K562 (cell line): Measurements from ENCODE around the gene AMH. TPM values are rescaled to one million over a fixed set of nuclear protein-coding genes. Genes with fewer than 3 reads are reported as not detected.
A peak's percentile ranks its signal among the peaks of the same experiment; 100 is the strongest.

Experiments
- ATF1 ChIP-seq, 2 experiments: fragments of 450-650 bp in 1 of 2; IDR thresholded peaks; 2 replicates each; pipeline ENCODE4 v1.6.1; 2016; ENCODE audit warnings: missing compliant biosample characterization in 1 of 2, missing genetic modification characterization in 1 of 2
- CBX1 ChIP-seq: sonication (generic); IDR thresholded peaks from 2 replicates; pipeline ENCODE4 v1.6.1; 2016; ENCODE audit warnings: antibody characterized with exemption, low read depth, mild to moderate bottlenecking
- CHCHD3 ChIP-seq: fragments of 250-450 bp; sonication (Bioruptor Pico); IDR thresholded peaks from 2 replicates; pipeline ENCODE4 v2.1.2; 2022; ENCODE audit warnings: mild to moderate bottlenecking
- CTCF ChIP-seq, 3 experiments: IDR thresholded peaks in 2 of 3; conservative IDR thresholded peaks in 1 of 3; 2 replicates each; pipeline ENCODE4 v1.5.1; 2011 to 2012; ENCODE audit warnings: low read length in 3 of 3, mild to moderate bottlenecking in 3 of 3, control low read depth in 2 of 3, improper control_type of control experiment in 1 of 3, inconsistent platforms in 1 of 3, low read depth in 1 of 3, mixed read lengths in 1 of 3, moderate library complexity in 1 of 3; ENCODE audit not compliant: insufficient read depth in 2 of 3
- HDAC6 ChIP-seq: IDR thresholded peaks from 2 replicates; pipeline ENCODE4 v1.6.1; 2012; ENCODE audit warnings: low read depth, mild to moderate bottlenecking, control low read depth, inconsistent platforms, low read length, moderate library complexity
- HSF4 ChIP-seq: fragments of 250-450 bp; sonication (Bioruptor Pico); IDR thresholded peaks from 2 replicates; pipeline ENCODE4 v2.1.2; 2022; ENCODE audit warnings: mild to moderate bottlenecking, moderate library complexity, borderline replicate concordance
- ILK ChIP-seq: fragments of 450-650 bp; IDR thresholded peaks from 2 replicates; pipeline ENCODE4 v1.6.1; 2016; ENCODE audit warnings: missing genetic modification characterization, low read depth, mild to moderate bottlenecking, missing compliant biosample characterization, moderate library complexity, borderline replicate concordance
- NBN ChIP-seq: fragments of 450-650 bp; IDR thresholded peaks from 2 replicates; pipeline ENCODE4 v1.6.1; 2016; ENCODE audit warnings: low read depth, mild to moderate bottlenecking
- NCOA1 ChIP-seq: fragments of 450-650 bp; IDR thresholded peaks from 2 replicates; pipeline ENCODE4 v1.6.1; 2016; ENCODE audit warnings: low read depth
- NRF1 ChIP-seq, 2 experiments: fragments of 450-650 bp; IDR thresholded peaks in 1 of 2; conservative IDR thresholded peaks in 1 of 2; 2 replicates each; pipeline ENCODE4 v1.6.1; 2014; ENCODE audit warnings: mild to moderate bottlenecking in 2 of 2
- PTRF ChIP-seq: fragments of 450-650 bp; IDR thresholded peaks from 2 replicates; pipeline ENCODE4 v1.6.1; 2016; ENCODE audit warnings: mild to moderate bottlenecking, missing genetic modification characterization, missing compliant biosample characterization
- SIN3A ChIP-seq, 2 experiments: fragments of 150-350 bp in 1 of 2; IDR thresholded peaks; 2 replicates each; pipeline ENCODE4 v1.6.1; 2011 to 2016; ENCODE audit warnings: borderline replicate concordance in 2 of 2, low read depth in 2 of 2, low read length in 2 of 2, mild to moderate bottlenecking in 2 of 2, moderate library complexity in 2 of 2; ENCODE audit not compliant: control insufficient read depth in 1 of 2
- ZBTB8A ChIP-seq: fragments of 450-650 bp; IDR thresholded peaks from 2 replicates; pipeline ENCODE4 v1.6.1; 2018; ENCODE audit warnings: mild to moderate bottlenecking, moderate library complexity; ENCODE audit not compliant: partially characterized antibody
- ZHX1 ChIP-seq: fragments of 150-350 bp; conservative IDR thresholded peaks from 2 replicates; pipeline ENCODE4 v1.6.1; 2014; ENCODE audit warnings: low read length
- ZKSCAN1 ChIP-seq: fragments of 150-350 bp; IDR thresholded peaks from 2 replicates; pipeline ENCODE4 v1.6.1; 2016; ENCODE audit warnings: low read depth, low read length
- ZNF57 ChIP-seq: fragments of 450-650 bp; formaldehyde crosslinking; IDR thresholded peaks from 2 replicates; pipeline ENCODE4 v1.4.0; 2020; ENCODE audit warnings: mild to moderate bottlenecking, moderate library complexity
- polyA plus RNA-seq, 8 experiments: library from polyadenylated mRNA; depleted of rRNA in 4 of 8; stranded (reverse) in 5 of 8; unstranded in 3 of 8; fragments of >200 nt; fragmentation: Nextera tagmentation in 2 of 8; fragmentation: Illumina TruSeq in 1 of 8; extraction: Ambion mirVana in 2 of 8; extraction: Trizol in 1 of 8; gene quantifications; 2 replicates each; pipeline versions ENCODE4 v1.2.1 to v1.2.3, GENCODE V29; 2011 to 2014; ENCODE audit warnings: inconsistent platforms in 1 of 8, missing spikeins in 1 of 8
- total RNA-seq, 7 experiments: library from RNA; depleted of rRNA in 6 of 7; stranded (reverse); fragments of >200 nt in 6 of 7; fragmentation: Illumina TruSeq in 2 of 7; extraction: Trizol in 2 of 7; gene quantifications; 2 replicates each; pipeline versions ENCODE4 v1.2.1 to v1.2.3, GENCODE V29; 2011 to 2021; ENCODE audit warnings: low replicate concordance in 1 of 7
- TF ChIP-seq, protein P1 (sequence below): fragments of 200-800 bp; sonication (Bioruptor generic); IDR thresholded peaks from 2 replicates; pipeline ENCODE4 v1.6.1; 2017; ENCODE audit warnings: missing genetic modification characterization, missing compliant biosample characterization

AMH gene
- total and polyA plus RNA-seq, 9 of the 15 experiments (the other 6 are each of a cell fraction or from before 2014, with no cell fraction given): 0.29 to 27.4 (median 2.6) TPM; not detected in 2

DNA sequence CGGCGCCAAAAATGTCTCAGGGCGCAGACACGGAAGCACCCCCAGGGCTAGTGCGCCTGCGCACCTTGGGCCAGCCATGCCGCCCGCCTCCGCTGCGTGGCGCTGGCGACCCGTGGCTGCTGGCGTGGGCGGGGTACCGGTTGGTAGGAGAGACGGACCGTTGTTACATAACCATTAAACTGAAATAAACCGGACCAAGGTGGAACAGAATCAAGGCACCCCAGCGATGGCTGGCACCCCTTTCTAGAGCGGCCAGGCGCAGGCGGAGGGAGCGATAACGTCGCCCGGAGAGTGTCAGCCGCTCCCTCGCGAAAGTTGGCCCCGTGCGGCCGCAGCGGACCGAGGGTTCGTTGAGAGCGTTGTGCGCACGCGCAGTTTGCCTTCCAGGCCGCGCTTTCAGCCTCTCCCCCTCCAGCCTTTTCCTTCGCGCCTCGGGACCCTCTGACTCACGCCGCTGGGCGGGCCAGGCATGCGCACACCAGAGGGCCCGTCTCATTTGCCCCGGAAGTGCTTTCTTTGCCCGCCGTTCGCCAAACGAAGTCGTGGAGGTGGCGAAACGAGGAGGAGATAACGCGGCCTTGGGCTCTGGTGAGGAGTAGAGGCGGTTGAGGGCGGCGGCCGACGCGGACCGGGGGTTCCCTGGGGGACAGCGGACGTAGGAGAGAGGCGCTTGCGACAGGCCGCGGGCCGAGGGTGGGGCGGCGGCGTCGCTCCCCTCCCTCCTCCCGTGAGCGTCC, 12.6 kb upstream of the AMH start, which contains the start of the genes PLEKHJ1 and SF3A2 (continued):
- TF ChIP-seq HSF4 (no peak), ATF1 (CRISPR knock-in tag; IDR thresholded peaks at IDR 0.05) (no peak), ATF1 (tag; IDR thresholded peaks at IDR 0.05) (peak; percentile 90), NCOA1 (no peak), ZKSCAN1 (peak; percentile 63; the same call in 1 of the 2 replicates), CHCHD3 (CRISPR knock-in tag) (0 out of 2 replicates have a peak, but pooled peaks have one; percentile 42), ZNF57 (0 out of 2 replicates have a peak, but pooled peaks have one; percentile 53), NRF1 (conservative IDR thresholded peaks at IDR 0.05 in 1 of 2, IDR thresholded peaks at IDR 0.05 in 1 of 2) (peak; percentile 98), NBN (peak; percentile 45; the same call in 1 of the 2 replicates), ILK (tag) (no peak), CTCF (IDR thresholded peaks at IDR 0.05 in 2 of 3, conservative IDR thresholded peaks at IDR 0.05 in 1 of 3; ENCODE audit: insufficient read depth in 2 of 3, low read depth in 1 of 3, low read length in 3 of 3) (peak; percentile 96 to 99 (median 99)), ZHX1 (peak; percentile 60), CBX1 (0 out of 2 replicates have a peak, but pooled peaks have one; percentile 17), SIN3A (IDR thresholded peaks at IDR 0.05; ENCODE audit: borderline replicate concordance in 2 of 2, control insufficient read depth in 1 of 2, low read depth in 2 of 2, low read length in 2 of 2) (0 out of 4 replicates have a peak, but pooled peaks of 1 of the 2 experiments have one; percentile 23), ZBTB8A (no peak), PTRF (tag) (no peak), HDAC6 (no peak)
- TF ChIP-seq, protein P1, sequence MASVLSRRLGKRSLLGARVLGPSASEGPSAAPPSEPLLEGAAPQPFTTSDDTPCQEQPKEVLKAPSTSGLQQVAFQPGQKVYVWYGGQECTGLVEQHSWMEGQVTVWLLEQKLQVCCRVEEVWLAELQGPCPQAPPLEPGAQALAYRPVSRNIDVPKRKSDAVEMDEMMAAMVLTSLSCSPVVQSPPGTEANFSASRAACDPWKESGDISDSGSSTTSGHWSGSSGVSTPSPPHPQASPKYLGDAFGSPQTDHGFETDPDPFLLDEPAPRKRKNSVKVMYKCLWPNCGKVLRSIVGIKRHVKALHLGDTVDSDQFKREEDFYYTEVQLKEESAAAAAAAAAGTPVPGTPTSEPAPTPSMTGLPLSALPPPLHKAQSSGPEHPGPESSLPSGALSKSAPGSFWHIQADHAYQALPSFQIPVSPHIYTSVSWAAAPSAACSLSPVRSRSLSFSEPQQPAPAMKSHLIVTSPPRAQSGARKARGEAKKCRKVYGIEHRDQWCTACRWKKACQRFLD (CRISPR knock-in tag): peak; percentile 87
